Activated CD4-positive, alpha-beta T cell treated with anti-CD3 and anti-CD28 coated beads for 24 hours (primary cell): Measurements from ENCODE around the gene MTFR1L.

ENCODE experiments used
- DNase-seq, 2 donors: peaks; one replicate each; pipeline ENCODE4 v3.0.0-alpha.2; 2020; ENCODE audit warnings: low read depth in 2 of 2

The MTFR1L gene

GRCh38 chr1:25819491-25820246, at the start of gene MTFR1L:
Gene MTFR1L, plus strand, starts transcription at chr1:25819954. Its CDS starts 3,151 bp downstream, at chr1:25823105.
- peak; percentile 89 to 91 for DNase-seq

GRCh38 chr1:25770541-25771220, 49.1 kb upstream of the MTFR1L start:
- DNase-seq: no peak

GRCh38 chr1:25771221-25772114, 48.3 kb upstream of the MTFR1L start:
- DNase-seq: no peak

DNA sequence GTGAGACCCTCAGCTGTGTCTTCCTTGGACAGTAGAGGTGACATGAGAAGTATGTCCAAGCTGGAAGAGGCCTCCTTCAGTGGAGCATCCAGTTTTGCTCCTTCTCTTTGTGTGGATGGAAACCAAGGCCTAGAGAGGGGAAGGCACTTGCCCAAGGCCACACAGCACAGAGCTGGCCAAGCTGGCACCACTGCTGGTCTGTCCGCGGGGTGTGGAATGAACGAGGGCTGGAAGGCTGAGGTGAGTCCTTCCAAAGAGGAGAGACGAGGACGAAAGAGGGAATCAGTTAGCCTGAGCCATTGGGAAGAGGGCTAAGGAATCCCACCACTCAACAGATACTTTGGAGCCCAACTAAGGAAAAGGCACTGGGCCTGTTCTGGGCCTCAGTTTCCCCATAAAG, 47.6 kb upstream of the MTFR1L start:
- DNase-seq: no peak

DNA sequence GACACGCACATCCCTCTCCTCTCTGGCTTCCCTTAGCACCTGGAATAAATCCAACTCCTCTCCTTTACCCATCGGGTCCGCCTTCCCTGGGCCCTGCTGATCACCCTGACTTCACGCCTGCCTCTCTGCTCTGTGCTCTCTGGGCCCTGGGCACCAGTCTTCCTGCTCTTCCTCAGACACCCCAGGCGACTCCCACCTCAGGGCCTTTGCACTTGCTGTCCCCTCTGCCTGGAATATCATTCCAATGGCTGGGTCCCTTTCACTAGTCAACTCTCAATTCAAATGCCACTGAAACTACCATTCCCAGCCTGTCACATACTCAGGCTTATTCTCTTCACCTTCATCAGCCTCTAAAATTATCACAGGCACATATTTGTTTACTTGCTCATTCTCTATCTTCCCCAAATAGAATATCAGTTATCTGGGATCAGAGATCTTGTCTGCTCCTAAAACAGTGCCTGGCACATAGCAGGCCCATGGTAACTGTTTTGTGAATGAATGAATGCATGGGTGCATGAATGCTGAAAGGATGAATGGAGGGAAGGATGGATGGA, 47.0 kb upstream of the MTFR1L start:
- DNase-seq: no peak

DNA sequence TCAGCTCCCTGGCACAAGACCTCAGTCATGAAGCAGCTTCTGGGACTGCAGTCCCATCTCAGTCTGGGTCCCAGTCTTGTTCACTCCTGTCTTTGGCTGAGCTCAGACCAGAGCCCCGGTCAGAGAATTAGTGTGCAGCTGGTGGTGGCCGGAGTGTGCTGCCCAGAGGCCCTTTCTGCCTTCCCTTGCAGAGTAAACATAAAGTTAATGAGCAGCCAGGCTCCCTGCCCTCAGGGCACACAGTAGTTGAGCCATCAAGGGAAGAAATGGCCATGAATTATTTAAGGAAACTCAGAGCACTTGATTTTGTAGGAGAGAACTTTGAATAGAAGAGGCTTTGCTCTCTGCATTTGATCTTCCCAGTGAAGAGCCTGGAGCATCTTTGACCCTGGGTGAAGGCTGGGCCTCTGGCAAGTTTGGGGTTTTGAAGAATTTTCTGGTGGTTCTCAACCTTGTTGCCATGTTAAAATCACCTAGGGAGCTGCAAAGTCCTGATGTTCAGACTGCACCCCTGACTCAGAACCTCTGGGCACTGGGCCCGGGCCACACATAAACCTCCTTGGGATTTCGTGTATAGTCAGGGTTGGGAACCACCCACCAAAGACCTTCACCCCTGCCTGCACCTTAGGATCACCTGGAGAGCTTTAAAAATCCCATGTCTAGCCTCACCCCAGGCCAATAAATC, 46.2 kb upstream of the MTFR1L start:
- no peak for DNase-seq

DNA sequence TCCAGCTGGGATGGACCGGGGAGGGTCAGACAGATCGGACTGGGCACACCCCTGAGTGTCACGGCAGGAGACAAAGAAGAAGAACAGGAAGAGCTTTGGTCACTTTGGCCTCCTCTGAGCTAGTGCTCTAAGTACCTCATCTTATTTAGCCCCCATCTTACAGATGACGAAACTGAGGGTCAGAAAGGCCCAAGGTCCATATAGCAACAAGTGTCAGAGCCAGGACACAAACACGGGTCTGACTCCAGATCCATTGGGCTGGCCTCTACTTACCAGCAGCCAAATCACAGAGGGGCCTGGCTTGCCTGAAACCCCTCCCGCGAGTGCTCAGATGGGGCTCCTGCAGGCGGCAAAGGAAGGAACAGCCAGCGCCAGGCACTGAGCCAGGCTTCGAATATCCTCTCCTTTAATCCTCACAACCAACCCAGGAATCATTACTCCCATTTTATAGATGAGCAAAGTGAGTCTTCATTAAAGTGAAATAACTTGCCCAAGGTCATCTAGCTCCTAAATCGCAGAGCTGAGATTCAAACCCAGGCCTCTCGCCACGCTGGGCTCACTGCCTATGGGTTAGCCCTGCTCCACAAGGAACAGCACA, 45.4 kb upstream of the MTFR1L start:
- no peak for DNase-seq

- peak; percentile 60 to 76 for DNase-seq
These were observed 44.6 kb upstream of the MTFR1L start for GRCh38 chr1:25774921-25775771.

- no peak for DNase-seq
These were observed 40.4 kb upstream of the MTFR1L start for GRCh38 chr1:25779388-25779787.

DNA sequence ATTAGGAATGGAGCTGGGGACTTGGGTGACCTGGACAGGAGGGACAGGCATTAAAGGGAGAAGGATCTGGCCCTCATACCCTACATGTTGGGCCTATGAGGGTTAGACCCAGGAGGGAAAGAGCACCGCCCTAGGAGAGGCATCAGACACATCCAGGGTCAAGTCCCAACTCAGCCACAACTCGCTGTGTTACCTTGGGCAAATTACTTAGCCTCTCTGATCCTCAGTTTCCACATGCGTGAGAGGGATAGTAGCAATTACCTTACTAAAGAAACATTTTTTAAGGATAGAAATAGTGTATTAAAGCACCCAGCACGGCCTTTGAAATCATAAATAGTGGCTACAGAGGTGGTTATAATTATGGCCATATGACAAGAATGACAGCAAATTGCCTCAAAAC, 39.9 kb upstream of the MTFR1L start:
- no peak for DNase-seq

- DNase-seq: no peak
These were observed 39.2 kb upstream of the MTFR1L start for GRCh38 chr1:25780318-25781129.

- DNase-seq: no peak
These were observed 38.7 kb upstream of the MTFR1L start for GRCh38 chr1:25781130-25781433.

DNA sequence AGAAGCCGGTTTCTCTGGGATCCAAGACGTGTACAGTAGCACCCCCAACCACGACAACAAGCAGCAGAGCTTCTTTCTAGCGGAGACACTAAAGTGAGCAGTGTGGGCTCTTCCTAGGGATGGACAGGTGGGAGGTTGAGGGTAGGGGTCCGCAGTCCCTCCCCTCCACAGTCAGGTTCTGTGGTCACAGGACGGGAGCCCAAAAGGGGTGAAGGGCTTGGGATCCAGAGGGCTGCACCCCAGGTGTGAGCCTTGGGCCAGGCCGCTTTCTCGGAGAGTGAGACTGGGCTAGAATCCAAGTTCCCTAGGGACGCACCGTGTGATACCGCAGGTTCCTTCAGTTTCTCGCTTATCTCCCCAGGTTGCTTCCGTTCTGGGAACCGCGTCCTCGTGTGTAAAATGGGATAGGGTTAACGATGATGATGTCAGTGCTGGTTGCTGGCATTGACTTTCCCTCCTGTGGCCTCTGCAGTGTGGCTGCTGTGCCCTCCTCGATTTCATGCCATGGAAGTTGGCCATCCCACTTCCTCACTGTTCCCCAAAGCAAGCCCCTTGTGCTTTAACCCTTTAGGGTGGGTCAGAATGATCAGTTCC, 37.0 kb upstream of the MTFR1L start:
- no peak for DNase-seq

- no peak for DNase-seq
These were observed 35.1 kb upstream of the MTFR1L start for GRCh38 chr1:25784575-25785051.

DNA sequence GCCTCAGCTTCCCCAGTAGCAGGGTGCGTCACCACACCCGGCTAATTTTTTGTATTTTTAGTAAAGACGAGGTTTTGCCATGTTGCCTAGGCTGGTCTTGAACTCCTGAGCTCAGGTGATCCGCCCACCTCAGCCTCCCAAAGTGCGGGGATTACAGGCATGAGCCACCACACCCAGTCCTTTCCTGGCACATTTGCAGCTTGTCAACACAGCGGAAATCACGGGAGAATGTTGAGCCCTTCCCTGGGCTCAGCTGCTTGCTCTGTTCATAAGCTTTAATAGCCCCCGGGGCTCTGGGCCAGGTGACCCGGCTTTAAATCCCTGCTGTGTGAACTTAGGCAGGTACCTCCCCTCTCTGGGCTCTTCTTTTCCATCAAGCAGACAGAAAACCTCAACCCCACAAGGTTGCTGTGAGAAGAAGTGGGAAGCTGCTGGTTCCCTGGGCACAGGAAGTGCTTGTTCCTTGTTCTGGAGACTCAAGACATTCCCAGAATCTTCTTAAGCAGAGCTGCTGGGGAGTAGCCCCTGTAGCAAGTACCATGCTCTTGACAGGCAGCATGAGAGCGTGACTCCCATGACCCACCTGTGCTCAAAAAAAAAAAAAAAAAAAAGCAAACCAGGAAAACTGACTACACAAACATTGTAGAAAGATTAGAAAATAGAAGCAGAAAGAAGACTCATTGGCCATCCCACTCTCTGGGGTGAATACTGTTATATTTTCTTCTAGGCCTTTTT, 34.3 kb upstream of the MTFR1L start:
- DNase-seq: no peak

DNA sequence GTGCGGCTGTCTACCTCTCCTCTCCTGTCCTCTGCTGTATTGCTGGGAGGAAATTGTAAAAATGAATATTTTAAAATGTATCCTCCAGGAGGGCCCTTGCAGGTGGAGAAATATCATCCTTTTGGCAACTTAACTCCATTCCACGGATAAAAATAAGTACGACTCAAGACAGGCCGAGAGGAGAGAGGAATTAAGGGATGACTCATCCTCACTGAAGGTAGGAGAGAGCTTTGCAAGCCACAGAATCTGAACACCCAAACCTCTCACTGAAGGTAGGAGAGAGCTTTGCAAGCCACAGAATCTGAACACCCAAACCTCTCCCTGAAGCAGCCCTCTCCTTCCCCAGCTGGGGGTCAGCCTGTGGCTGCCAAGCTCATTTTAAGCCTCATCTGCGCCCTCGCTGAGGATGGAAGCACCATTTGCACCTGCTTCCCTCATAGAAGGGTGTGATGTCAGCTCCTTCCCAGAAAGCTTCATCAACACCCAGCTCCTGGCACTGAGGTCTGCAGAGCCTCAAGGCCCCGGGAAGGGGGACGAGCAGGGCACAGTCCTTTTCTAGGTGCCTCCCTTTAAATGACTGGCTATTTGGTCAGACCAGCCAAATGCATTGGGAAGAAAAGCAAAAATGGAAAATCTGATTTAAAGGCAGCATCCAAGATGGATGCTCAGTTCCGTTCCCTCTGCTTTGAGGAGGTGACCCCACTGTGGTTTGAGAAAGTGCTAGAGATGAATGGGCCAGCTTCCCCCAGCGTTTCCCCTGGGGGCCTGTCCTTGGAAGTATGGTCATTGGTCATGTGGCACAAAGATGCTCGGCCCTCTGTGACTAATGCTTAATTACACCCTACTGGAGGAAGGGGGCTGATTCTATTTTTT, 32.6 kb upstream of the MTFR1L start:
- no peak for DNase-seq

- DNase-seq: no peak
These were observed 32.0 kb upstream of the MTFR1L start for GRCh38 chr1:25787760-25788166.
